ENCODE measurements around the gene RNASE11.
"Not testable (repeated sequence)": the region's sequence is repeated elsewhere in the genome, so short reads cannot be mapped to it uniquely, and the experiment has no call there.

Gene RNASE11

DNA sequence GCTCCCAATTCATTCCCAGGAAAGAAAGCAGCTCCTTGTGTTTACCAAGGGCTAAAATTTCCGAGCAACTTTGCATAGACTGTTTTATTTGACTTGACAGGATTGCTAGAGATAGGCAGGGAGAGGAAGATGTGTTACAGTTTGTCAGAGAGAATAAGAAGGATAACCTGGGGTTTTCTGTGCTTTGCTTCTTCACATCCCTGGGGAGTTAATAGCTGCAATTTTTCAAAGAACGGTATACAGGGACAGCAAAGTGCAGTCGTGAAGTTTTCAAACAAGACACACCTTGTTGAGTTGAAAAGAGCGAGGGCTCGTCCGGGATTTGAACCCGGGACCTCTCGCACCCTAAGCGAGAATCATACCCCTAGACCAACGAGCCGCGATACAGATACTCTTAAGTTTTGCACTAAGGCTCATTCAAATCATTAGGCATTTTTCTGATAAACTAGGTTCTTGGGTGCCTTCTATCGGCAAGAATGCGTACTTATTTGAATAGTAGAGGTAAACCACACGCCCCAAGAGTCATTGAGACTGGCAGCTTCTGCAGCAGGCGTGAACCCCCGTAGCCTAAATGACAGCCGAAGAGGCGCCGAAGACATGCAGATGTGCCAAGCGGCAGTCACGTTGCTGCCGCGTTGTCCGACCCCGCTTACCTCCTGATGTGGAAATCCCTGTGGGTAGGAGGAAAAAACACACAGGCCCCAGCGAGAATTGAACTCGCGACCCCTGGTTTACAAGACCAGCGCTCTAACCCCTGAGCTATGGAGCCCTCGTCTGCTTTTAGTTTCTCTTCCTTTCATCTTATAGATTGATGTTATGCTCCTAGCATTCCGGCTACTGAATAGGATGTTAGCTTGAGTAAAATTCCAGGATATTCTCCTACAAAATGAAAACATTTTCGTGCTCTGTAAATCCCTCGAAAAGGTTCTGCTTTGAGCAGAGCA lies 25.6 kb upstream of the RNASE11 start:
- DNase-seq = peak; percentile 89

DNA sequence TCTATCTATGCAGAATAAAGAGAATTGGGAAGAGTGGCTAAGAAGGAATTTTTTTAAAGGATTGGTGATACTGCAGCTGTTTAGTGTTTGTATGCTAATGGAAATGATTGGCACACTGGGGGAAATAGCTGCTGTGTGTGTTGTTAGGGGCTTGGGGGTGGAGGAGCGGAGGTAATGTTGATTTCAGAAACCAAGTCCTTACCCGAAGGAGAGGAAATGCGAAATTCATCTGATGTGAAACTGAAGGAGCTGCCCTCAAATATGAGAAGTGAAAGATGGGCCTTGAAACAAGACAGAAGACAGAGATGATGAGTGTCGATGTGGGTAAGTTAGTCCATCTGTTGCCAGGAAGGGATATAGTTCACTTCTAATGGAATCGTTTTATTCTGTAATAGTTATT lies 24.6 kb upstream of the RNASE11 start:
- no peak for DNase-seq

DNA sequence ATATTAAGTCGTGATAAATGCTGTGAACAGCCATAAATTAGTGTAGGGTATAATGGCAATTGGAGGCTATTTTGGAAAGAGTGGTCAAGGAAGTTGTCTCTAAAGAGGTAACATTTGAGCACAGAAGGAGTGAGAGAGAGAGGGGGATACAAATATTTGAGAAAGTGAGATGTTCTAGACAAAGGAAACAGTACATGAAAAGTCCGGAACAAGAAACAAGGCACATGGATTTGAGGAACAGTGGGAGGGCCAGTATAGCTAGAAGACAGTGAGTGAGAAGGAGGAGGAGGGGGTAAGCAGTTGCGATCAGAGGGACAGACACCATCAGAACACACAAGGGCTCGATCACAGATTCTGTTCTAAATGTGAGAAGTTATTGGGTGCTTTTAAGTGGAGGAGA lies 23.5 kb upstream of the RNASE11 start:
- DNase-seq = no peak

DNA sequence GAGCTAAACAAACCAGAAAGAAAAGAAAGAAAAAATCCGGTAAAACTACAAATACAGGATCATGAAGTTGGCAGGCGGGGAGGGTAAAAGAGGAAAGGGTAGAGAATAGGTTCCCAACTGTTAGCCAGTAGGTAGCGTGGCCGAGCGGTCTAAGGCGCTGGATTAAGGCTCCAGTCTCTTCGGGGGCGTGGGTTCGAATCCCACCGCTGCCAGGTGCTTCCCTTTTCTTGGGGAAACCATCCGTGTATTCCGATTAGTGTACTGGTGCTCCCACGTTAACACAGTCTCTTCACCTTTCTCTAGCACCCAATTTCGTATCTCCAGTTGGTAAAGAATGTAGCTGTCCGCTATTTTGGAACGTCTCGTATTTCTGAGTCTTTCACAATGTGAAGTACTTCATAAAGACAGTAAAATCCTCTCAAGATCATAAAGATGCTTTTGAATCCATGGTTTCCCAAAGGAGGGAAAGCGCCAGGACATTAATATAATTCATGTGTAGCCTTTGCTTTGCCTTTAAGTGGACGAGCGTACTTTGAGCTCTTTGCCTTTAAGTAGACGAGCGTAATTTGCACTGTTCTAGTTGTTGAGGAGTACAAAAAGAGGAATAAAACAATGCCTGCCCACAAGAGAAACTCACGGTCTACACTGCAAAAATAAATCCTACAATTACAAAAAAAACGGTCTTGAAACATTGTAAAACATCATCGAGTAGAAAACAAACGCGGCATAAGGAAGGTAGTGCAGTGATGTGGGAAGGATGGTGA lies 22.4 kb upstream of the RNASE11 start:
- peak; percentile 93 for DNase-seq

DNA sequence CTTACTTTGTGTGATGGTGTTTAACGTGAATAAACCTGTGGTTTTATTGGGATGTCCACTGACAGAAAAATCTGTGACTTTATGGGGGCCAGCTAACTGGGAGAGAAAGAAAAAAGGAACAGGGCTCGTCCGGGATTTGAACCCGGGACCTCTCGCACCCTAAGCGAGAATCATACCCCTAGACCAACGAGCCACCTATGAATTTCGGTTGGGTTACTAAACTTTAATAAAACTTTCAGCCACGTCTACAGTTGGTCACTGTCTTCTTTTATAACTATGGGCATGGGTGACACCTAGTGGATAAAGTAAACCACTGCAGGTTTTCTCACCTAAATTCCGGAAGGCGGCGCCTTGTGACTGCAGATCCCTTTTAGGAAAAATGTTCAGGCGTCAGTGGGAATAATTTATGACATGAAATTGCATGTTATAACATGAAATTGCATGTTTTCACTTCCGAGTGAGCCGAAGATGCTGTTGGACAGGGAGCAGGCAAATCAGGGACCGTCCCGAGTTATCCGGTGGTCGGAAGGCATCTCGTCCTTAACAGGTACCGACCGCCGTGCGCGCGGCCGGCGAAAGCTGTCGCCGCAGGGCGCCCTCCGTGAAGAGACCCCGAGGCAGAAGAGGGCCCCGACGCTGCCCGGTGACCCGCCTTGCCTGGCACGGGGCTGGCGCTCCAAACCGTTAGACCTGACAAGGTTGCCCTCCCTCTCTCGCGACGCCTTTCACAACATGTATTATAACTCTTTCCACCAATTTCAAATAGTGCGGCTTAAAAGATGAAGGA lies 21.6 kb upstream of the RNASE11 start:
- DNase-seq = peak; percentile 73

DNA sequence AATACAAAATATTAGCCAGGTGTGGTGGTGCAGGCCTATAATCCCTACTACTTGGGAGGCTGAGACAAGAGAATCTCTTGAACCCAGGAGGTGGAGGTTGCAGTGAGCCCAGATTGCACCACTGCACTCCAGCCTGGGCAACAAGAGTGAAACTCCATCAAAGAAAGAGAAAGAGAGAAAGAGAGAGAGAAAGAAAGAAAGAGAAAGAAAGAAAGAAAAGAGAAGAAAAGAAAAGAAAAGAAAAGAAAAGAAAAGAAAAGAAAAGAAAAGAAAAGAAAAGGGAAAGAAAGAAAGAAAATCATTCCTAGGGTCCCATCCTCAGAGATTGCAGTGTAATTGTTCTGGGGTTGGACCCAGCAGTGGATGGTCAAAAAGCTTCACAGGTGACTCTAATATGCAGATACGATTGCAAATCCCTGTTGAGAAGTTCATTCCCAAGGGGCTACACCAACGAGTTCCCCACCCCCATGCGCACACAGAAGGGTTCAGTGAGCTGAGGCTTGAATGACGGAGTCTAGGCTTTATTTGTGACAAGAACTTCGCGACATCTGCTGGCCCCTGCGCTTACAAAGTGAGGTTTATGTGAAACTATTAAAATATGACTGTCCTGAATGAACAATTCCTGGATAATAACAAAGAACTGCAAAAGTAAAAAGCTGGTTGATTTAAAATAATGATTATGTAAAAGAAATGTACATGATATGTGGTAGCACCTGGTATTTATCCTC lies 20.7 kb upstream of the RNASE11 start:
- DNase-seq = no peak

DNA sequence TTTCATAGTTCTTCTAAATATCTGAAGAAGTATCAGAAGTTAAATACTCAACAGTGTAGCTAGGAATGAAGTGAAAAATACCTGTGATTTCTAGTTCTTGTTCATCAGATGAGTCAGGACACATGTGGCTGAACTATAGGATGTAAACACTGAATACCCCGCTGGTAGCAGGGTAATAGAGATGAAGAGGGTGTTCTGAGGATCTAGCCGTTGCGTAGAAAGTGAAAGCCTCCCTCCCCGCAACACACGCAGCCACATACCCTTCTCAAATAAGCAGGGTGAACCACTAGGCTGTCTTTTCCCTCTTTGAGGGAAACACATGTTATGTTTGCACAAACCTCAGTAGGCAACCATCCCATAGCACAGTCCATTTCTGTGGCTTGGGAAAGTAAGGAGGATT lies 19.8 kb upstream of the RNASE11 start:
- no peak for DNase-seq

DNA sequence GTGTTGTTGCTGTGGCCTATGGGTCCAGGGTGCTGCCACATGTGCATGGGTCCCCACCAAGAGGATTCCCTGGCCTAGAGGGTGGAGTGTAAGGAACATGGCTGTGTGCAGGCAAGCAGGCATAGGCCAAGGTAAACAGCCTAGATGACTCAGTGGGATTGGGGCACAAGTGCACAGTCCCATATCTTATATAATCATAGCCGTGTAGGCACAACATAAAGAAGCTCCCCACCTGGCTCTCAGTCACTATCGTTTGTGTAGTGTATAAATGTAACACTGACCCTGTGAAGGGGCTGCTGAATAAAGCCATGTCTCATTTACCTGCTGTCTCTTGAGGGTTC lies 19.1 kb upstream of the RNASE11 start:
- DNase-seq = no peak

DNA sequence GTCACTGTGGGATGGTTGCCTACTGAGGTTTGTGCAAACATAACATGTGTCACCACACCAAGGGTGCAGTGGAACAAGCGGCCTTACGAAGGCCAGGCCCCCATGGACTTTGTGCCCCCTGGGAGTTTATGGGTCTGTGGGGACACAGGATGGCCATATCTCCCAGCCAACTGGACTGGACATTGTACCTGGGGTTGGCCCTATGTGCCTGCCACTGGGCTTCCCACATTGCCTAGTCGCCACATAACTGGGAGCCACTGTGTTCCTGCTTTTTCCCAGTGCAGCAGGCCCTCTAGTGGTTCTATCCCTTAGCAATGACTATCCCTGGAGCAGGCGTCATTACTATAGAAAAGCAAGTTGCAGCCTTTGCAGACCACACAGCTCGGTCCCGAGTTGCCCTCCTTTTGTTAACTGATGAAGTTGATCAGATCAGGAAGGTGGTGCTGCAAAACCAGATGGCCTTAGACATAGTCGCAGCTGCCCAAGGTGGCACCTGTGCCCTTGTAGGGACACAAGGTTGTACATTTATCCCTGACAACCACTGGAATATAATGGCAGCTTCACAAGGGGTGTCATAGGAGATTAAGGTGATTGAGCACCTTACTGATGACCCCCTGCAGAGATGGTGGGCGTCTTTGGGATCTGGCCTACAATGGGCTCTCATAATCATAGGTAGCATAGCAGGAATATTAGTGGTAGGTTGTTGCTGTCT lies 18.5 kb upstream of the RNASE11 start:
- no peak for DNase-seq

DNA sequence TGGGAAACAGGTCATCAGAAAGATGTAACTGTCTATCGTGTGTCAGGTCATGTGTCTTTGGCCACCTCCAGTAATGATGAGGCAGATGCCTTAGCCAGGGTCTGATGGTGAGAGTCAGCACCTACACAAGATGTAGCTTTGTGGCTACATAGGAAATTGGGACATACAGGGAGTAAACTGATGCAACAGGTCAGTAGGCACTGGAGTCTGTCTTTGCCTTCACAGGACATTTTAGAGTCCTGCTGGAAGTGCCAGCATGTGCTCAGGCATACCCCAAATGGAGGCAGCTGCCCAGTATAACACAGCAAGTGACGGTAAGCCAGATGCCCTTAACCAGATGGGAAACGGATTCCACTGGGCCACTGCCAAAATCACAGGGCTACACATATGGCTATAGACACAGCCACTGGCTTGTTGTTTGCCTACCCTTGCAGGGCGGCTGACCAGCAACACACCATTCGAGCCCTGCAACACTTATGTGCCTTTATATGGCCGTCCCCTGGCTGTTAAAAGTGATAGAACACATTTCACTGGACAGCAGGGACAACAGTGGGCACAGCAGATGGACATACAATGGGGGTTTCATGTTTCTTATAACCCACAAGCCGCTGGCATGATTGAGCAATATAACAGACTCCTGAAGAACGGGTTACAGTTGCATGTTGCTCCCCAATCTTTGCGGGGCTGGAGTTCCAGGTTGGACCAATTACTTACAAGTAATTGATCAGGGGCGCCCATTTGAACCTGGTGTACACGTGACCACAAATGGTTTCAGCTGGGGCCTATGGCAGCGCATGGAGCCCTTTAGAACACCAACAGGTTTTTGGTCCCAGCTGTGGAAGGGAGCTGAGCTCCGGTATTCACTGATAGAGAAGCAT lies 16.3 kb upstream of the RNASE11 start:
- no peak for DNase-seq

DNA sequence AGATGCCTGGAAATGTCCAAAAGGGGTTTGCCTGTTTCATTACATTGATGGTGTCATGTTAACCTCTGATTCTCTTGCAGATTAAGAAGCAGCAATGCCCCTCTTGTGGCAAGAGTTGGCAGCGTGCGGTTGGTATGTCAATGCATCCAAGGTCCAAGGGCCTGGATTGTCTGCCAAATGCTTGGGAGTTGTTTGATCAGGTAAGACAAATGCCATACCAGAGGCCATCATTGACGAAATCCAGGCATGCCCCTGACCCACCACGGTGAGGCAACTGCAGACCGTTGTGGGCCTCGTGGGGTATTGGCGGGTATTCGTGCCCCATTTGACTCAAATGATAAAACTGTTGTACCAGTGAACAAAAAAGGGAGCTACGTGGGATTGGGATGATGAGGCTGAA lies 14.8 kb upstream of the RNASE11 start:
- no peak for DNase-seq

DNA sequence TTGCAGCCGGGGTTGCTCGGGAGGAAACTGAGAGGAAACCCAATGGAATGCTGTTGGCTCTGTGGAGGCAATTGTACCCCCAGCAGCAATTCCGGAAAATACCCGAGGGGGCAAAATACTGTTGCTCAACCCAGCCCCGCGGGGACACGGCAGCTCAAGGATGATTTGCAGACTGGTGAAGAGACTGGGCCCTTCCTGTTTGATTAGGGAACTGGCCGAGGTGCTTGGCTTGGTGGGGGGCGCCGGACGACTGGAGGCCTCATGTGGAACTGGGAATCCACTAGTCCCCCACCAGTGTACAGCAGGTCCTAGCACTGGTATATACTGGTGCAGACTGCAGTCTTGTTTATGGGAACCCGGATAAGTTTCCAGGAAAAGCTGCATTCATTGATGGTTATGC lies 13.7 kb upstream of the RNASE11 start:
- no peak for DNase-seq

DNA sequence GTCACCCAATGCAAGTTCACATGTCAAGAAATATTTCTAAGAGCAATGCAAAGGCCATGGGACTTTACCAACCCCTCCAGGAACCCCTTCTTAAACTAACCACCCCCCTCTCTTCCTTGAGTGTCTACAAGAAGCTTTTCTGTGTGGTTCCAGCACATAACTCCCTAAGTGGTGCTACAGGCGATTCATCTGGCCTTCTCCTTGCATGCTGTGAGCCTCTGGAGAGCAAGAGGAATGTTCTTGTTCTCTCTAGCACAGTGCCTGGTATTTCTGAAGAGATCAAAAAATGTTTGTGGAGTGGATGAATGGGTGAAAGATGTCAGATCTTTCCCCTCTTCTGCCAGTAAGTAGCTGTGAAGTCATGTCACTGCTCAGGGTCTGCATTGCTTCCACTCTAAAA lies 9.3 kb upstream of the RNASE11 start:
- no peak for DNase-seq

DNA sequence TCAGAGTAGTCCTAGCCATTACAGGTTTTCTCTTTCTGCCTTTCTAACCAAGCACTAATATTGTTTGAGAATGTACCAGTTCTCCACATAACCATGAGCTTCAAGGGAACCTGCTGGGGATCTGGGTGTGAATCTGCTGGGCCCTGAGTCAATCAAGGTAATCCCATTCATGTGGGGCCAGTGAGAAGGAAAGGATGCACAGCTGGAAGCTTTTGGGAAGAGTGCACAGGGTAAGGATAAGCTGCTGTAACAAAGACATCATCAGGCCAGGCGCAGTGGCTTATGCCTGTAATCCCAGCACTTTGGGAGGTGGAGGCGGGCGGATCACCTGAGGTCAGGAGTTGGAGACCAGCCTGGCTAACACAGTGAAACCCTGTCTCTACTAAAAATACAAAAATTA lies 7.9 kb upstream of the RNASE11 start:
- not testable (repeated sequence) for DNase-seq

DNA sequence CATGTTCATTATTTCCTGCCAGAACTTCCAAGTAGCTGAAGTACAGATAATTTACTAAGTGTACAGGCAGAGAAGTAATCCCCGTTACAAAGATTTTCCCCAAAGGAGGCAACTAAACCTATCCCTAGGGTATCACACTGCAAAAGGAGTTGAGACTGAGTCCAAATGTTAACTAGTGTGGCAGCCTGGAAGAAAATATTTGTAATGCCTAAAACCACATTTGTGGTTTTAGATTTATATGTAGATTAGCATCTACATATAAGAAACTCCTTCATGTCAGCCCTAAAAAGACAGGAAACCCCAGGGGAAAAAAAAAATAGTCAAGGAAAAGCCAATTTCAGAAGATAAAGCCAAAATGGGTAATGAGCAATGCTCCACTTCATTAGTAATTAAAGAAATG lies 4.8 kb upstream of the RNASE11 start:
- DNase-seq = no peak

DNA sequence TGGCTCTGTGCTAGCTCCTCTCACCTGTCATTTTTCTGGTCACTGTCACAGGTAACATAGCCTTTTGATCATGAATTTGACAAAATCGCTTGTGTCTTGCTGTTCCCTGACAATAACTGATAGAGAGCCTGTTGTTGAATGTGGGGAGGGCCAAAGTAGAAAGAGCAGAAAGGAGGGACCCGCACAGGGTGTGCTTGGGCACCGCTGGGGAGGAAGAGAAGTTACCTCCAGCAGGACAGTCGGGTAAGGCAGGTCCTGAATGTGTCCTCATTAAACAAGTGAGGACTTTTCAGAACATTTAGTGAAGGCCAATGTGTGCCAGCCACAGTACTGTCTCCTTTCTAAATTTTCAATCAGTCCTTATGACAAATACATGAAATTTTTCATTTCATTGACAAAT lies 3.4 kb upstream of the RNASE11 start, which contains the start of gene RNASE12:
Gene RNASE12, minus strand, starts transcription at position 142 of the 400 bp plus-strand sequence. CDS start 653 bp downstream, outside the sequence.
- DNase-seq = no peak

DNA sequence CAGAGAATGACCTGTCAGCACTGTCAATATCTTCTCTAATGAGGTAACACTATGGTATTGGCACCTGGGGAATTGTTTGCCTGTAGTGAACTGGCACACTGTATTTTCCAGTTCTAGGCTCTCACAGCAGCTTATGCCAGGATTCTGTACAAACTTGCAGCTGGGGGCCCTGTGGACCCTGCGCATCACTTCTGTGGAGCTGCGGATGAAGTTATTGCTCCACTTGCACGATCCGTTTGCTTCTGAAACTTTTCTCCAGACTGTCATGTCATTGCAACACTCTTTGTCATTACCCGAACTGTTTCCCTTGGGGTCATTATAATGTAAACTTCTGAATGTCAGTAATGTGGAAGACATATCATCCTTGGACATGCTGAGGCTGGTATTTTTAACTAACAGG lies 3.9 kb downstream of the RNASE11 start:
- no peak for DNase-seq

DNA sequence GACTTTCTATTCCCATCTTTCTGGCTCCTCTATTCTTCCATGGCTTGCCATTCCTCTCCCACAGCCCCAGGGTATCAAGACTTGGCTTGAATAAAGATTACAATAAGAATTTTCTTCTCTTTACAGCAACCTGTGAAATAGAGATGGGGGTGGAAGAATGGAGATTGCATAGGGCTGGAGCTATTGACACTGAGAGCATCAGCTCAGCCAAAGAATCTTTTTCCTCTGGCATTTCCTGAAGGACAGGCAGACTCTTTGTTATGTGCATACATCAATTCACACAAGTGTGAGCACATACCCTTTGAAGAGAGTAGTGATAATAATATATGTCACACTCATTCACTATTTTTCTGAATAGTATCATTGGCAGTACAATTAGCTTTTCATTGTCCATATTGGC lies 4.7 kb downstream of the RNASE11 start:
- no peak for DNase-seq

DNA sequence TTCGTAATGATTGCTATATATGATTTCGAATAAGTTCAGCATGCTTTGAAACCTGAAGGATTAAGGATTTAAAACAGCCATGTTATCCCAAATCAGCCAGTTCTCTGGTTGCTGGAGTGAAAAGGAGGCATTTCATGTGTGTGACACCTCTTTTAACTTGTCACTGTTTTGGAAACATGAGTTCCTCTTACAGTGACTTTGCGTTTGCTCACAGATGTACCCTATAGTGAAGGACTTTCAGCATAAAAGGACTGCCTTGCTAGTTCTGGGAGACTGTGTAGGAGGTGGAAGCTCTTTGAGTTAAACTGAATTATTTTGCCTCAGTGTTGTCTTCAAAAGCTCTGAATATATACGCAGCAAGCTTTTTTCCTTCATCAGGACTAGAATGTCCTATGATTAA lies 7.6 kb downstream of the RNASE11 start:
- DNase-seq = no peak

DNA sequence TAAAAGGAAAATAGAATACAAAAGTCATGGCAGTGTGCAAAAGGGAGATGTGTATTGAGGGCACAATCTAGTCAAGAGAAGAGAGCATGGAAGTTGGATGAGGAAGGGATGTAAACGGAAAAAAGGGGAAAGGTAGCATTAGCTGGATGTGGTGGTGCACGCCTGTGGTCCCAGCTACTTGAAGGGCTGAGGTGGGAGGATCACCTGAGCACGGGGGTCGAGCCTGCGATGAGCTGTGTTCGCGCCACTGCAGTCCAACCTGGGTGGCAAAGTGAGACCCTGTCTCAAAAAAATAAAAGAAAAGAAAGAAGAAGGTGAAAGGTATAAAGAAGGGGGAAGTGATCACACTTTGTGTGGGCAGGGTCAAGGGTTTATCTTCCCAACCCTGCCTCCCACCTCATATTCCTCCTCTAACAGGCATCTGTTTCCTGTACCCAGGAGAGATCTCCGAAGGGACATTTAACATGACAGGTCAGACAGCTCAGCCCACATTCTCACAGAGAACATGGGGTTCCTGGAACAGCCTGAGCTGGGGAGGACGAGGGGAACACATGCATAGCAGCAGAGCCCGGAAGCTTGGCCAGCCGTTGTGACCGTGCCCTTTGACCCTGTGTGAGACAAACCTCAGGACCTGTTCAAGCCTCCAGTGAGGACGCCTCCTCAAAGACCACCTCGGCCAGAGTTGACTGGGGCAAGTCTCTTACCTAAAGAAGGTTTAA lies 8.9 kb downstream of the RNASE11 start:
- no peak for DNase-seq

All from stimulated activated CD8-positive, alpha-beta memory T cell treated with anti-CD3 and anti-CD28 coated beads, Interleukin-4, amount 100 ng/mL, for 48 hours (primary cell).